ENCODE data around the gene HEXIM1. TPM values are rescaled to one million over a fixed set of nuclear protein-coding genes. Genes with fewer than 3 reads are reported as not detected.

HEXIM1 gene
- total RNA-seq, 1 donor from 2014 or later: 23.7 TPM

DNA sequence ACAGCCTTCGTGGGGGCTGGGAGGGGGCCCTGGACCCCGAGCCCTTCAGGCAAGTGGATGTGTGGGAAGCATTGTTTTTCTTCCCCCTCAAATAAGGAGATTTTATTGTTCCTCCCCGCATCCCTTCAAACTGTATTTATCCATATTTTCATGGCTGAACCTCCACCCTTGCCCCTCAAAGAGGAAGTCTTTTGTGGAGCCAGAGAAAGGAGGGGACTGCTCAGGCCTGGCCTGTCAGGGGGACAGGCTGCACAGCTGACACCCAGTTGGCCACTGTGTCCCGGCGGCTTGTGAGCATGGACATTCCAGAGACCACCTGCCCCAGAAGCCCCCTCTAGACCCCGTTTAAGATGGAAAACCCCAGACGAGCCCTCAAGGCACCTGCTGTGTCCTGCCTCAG is 29.3 kb downstream of the HEXIM1 start:
- peaks cover 0 to 15% of the 10 kb centered on the region in 2 donors for H3K4me1 ChIP-seq
- H3K27ac ChIP-seq: peak overlapping the region in 1 of 2 donors; percentile 61
- no peak for DNase-seq (ENCODE audit: low spot score in 2 of 2)
- H3K27me3 ChIP-seq: no peaks in the 10 kb centered on the region
- intact Hi-C loops (cut with DNase I): no loop called here
- no peaks in the 10 kb centered on the region for H3K36me3 ChIP-seq
- TF ChIP-seq, protein P1, sequence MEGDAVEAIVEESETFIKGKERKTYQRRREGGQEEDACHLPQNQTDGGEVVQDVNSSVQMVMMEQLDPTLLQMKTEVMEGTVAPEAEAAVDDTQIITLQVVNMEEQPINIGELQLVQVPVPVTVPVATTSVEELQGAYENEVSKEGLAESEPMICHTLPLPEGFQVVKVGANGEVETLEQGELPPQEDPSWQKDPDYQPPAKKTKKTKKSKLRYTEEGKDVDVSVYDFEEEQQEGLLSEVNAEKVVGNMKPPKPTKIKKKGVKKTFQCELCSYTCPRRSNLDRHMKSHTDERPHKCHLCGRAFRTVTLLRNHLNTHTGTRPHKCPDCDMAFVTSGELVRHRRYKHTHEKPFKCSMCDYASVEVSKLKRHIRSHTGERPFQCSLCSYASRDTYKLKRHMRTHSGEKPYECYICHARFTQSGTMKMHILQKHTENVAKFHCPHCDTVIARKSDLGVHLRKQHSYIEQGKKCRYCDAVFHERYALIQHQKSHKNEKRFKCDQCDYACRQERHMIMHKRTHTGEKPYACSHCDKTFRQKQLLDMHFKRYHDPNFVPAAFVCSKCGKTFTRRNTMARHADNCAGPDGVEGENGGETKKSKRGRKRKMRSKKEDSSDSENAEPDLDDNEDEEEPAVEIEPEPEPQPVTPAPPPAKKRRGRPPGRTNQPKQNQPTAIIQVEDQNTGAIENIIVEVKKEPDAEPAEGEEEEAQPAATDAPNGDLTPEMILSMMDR (IDR thresholded peaks at IDR 0.05): no peak
- H3K4me3 ChIP-seq: no peak overlapping the region
- H3K9me3 ChIP-seq: no peaks in the 10 kb centered on the region

DNA sequence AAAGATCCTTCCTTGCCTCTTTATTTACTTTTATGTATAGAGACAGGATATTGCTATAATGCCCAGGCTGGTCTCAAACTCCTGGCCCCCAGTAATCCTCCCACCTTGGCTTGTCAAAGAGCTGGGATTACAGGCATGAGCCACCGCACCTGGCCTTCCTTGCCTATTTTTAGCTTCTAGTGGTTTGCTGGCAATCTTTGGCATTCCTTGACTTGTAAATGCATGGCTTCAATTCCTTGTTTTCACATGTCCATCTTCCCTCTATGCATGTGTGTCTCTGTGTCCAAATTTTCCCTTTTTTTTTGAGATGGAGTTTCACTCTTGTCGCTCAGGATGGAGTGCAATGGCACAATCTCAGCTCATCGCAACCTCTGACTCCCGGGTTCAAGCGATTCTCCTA is 35.9 kb downstream of the HEXIM1 start:
- TF ChIP-seq, protein P1 (IDR thresholded peaks at IDR 0.05): no peak
- H3K4me1 ChIP-seq: no peaks in the 10 kb centered on the region
- H3K9me3 ChIP-seq: no peaks in the 10 kb centered on the region
- intact Hi-C loops (cut with DNase I): no loop called here
- no peaks in the 10 kb centered on the region for H3K36me3 ChIP-seq
- no peak overlapping the region for H3K4me3 ChIP-seq
- DNase-seq (ENCODE audit: low spot score in 2 of 2): no peak
- no peaks in the 10 kb centered on the region for H3K27me3 ChIP-seq
- H3K27ac ChIP-seq: no peak overlapping the region

DNA sequence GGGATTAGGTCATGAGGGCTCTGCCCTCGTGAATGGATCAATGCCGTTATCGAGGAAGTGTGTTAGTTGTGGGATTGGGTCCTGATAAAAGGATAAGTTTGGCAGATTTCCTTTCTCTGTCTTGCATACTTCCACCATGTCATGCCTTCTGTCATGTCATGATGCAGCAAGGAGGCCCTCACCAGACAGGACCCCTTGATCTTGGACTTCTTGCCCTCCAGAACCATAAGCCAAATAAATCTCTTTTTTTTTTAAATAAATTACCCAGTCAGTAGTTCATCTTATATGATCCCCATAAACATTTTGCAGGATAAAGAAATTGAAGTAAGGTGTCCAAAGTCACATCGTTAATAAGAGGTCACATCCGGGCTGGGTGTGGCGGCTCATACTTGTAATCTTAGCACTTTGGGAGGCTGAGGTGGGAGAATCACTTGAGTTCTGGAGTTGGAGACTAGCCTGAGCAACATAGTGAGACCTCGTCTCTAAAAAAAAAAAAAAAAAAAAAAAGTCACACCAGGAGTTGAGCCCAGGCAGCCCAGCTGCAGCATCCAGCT is 38.6 kb downstream of the HEXIM1 start:
- intact Hi-C loops (cut with DNase I): no loop called here
- Histone ChIP-seq H3K4me3 (no peak overlapping the region), H3K27me3 (no peaks in the 10 kb centered on the region), H3K27ac (no peak overlapping the region), H3K4me1 (no peaks in the 10 kb centered on the region), H3K9me3 (no peaks in the 10 kb centered on the region), H3K36me3 (no peaks in the 10 kb centered on the region)
- TF ChIP-seq, protein P1 (IDR thresholded peaks at IDR 0.05): no peak
- DNase-seq (ENCODE audit: low spot score in 2 of 2): no peak

- intact Hi-C loops (cut with DNase I): no loop called here
- H3K27me3 ChIP-seq: no peaks in the 10 kb centered on the region
- DNase-seq (ENCODE audit: low spot score in 2 of 2): no peak
- H3K36me3 ChIP-seq: no peaks in the 10 kb centered on the region
- TF ChIP-seq, protein P1 (IDR thresholded peaks at IDR 0.05): no peak
- H3K27ac ChIP-seq: no peak overlapping the region
- no peaks in the 10 kb centered on the region for H3K9me3 ChIP-seq
- H3K4me1 ChIP-seq: no peaks in the 10 kb centered on the region
- no peak overlapping the region for H3K4me3 ChIP-seq
Observed at GRCh38 chr17:45189009-45189408, 40.7 kb downstream of the HEXIM1 start.

DNA sequence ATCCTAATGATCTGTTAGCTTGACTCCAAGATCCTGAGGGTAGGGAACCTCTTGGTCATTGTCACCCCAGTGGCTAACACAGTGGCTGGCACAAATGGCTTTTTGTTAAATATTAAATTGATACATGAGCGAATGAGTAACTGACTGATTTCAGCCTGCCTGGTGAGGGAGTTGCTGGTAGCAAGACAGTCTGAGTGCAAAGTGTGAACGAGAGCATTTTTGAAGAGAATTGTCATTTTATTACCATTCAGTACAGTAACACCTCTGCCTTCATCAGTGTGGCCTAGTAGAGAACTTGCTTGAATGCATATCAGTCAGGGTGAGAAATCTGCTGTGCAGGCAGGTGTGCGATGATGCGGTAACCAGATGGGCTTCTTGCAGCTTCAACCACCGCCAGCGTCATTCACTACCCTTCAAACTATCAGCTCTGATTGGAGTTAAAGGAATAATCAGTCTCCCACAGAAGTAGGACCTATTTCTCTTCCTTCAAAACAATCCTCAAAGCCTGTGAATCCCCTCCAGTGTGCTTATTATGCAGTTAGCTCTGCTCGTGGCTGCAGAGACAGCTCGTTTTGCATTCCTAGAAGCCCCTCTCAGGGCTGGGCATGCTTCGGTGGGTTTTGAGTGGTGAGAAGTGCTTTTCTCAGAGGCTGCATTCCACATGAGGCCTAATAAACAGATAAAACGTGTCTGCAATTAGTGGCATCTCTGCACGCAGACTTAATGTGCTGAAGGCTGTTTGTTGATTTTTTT is 42.4 kb downstream of the HEXIM1 start:
- no peak for DNase-seq (ENCODE audit: low spot score in 2 of 2)
- intact Hi-C loops (cut with DNase I): no loop called here
- no peaks in the 10 kb centered on the region for H3K4me1 ChIP-seq
- no peak overlapping the region for H3K4me3 ChIP-seq
- no peak overlapping the region for H3K27ac ChIP-seq
- TF ChIP-seq, protein P1 (IDR thresholded peaks at IDR 0.05): no peak
- H3K27me3 ChIP-seq: no peaks in the 10 kb centered on the region
- H3K9me3 ChIP-seq: no peaks in the 10 kb centered on the region
- no peaks in the 10 kb centered on the region for H3K36me3 ChIP-seq

Data from ascending aorta (tissue), 2 donors.